ENCODE measurements around the gene KLRF1. TPM values are rescaled to one million over a fixed set of nuclear protein-coding genes. Genes with fewer than 3 reads are reported as not detected.

Gene KLRF1
- total RNA-seq = 0.13 TPM in 1 of 2 replicates, not detected in the other

- H3K36me3 ChIP-seq (ENCODE audit: control insufficient read depth, insufficient read depth, low read length) = no peaks in the 10 kb centered on the region
- no peak for TF ChIP-seq CTCF (IDR thresholded peaks at IDR 0.05; ENCODE audit: insufficient read depth, low read length, severe bottlenecking)
- no peak for DNase-seq (ENCODE audit: low read depth)
- no peak for FAIRE-seq
- no peak within 1 kb of the TSS for H3K4me3 ChIP-seq (ENCODE audit: low read depth, low read length)
- no peaks in the 10 kb centered on the region for H3K27me3 ChIP-seq (ENCODE audit: control insufficient read depth, insufficient read depth, low read length)
These were observed at the start of gene KLRF1 for GRCh38 chr12:9827209-9827888. Gene KLRF1, plus strand, starts transcription at chr12:9827481. Its CDS starts 64 bp downstream, at chr12:9827545.

- no peak for FAIRE-seq
- no peak for TF ChIP-seq CTCF (IDR thresholded peaks at IDR 0.05; ENCODE audit: insufficient read depth, low read length, severe bottlenecking)
- no peak for DNase-seq (ENCODE audit: low read depth)
- Histone ChIP-seq H3K36me3 (ENCODE audit: control insufficient read depth, insufficient read depth, low read length) (no peaks in the 10 kb centered on the region), H3K27me3 (ENCODE audit: control insufficient read depth, insufficient read depth, low read length) (no peaks in the 10 kb centered on the region), H3K4me3 (ENCODE audit: low read depth, low read length) (no peak overlapping the region)
These were observed 48.1 kb upstream of the KLRF1 start for GRCh38 chr12:9779209-9779608.

GRCh38 chr12:9781360-9781759, 45.9 kb upstream of the KLRF1 start:
- no peak for DNase-seq (ENCODE audit: low read depth)
- no peak for FAIRE-seq
- Histone ChIP-seq H3K36me3 (ENCODE audit: control insufficient read depth, insufficient read depth, low read length) (no peaks in the 10 kb centered on the region), H3K27me3 (ENCODE audit: control insufficient read depth, insufficient read depth, low read length) (no peaks in the 10 kb centered on the region), H3K4me3 (ENCODE audit: low read depth, low read length) (no peak overlapping the region)
- TF ChIP-seq CTCF (IDR thresholded peaks at IDR 0.05; ENCODE audit: insufficient read depth, low read length, severe bottlenecking) = no peak

GRCh38 chr12:9782547-9783382, 44.5 kb upstream of the KLRF1 start:
- no peak for TF ChIP-seq CTCF (IDR thresholded peaks at IDR 0.05; ENCODE audit: insufficient read depth, low read length, severe bottlenecking)
- H3K36me3 ChIP-seq (ENCODE audit: control insufficient read depth, insufficient read depth, low read length) = no peaks in the 10 kb centered on the region
- no peak overlapping the region for H3K4me3 ChIP-seq (ENCODE audit: low read depth, low read length)
- H3K27me3 ChIP-seq (ENCODE audit: control insufficient read depth, insufficient read depth, low read length) = no peaks in the 10 kb centered on the region
- DNase-seq (ENCODE audit: low read depth) (no peak), FAIRE-seq (no peak)

- H3K4me3 ChIP-seq (ENCODE audit: low read depth, low read length) = no peak overlapping the region
- TF ChIP-seq CTCF (IDR thresholded peaks at IDR 0.05; ENCODE audit: insufficient read depth, low read length, severe bottlenecking) = no peak
- FAIRE-seq (no peak), DNase-seq (ENCODE audit: low read depth) (no peak)
- H3K36me3 ChIP-seq (ENCODE audit: control insufficient read depth, insufficient read depth, low read length) = no peaks in the 10 kb centered on the region
- H3K27me3 ChIP-seq (ENCODE audit: control insufficient read depth, insufficient read depth, low read length) = no peaks in the 10 kb centered on the region
These were observed 43.0 kb upstream of the KLRF1 start for GRCh38 chr12:9784326-9784725.

All from bronchial epithelial cell (primary cell).